ENCODE data around the gene ANXA7.

Gene ANXA7

GRCh38 chr10:73359492-73359891, 54.4 kb downstream of the ANXA7 start:
- H3K27ac ChIP-seq = no peak overlapping the region
- TF ChIP-seq ZFX (IDR thresholded peaks at IDR 0.05) = no peak
- TF ChIP-seq, protein P1, sequence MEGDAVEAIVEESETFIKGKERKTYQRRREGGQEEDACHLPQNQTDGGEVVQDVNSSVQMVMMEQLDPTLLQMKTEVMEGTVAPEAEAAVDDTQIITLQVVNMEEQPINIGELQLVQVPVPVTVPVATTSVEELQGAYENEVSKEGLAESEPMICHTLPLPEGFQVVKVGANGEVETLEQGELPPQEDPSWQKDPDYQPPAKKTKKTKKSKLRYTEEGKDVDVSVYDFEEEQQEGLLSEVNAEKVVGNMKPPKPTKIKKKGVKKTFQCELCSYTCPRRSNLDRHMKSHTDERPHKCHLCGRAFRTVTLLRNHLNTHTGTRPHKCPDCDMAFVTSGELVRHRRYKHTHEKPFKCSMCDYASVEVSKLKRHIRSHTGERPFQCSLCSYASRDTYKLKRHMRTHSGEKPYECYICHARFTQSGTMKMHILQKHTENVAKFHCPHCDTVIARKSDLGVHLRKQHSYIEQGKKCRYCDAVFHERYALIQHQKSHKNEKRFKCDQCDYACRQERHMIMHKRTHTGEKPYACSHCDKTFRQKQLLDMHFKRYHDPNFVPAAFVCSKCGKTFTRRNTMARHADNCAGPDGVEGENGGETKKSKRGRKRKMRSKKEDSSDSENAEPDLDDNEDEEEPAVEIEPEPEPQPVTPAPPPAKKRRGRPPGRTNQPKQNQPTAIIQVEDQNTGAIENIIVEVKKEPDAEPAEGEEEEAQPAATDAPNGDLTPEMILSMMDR (conservative IDR thresholded peaks at IDR 0.05) = no peak

- TF ChIP-seq, protein P1 (conservative IDR thresholded peaks at IDR 0.05) = no peak
- no peak for TF ChIP-seq ZFX (IDR thresholded peaks at IDR 0.05)
- peak within 1 kb of the TSS; percentile 60 for H3K27ac ChIP-seq
Measured at GRCh38 chr10:73358331-73359279, 55.3 kb downstream of the ANXA7 start, which contains the start of gene CFAP70. TSS of gene CFAP70 (minus strand) at chr10:73358864. CDS start at chr10:73354796, 4,068 bp downstream.

DNA sequence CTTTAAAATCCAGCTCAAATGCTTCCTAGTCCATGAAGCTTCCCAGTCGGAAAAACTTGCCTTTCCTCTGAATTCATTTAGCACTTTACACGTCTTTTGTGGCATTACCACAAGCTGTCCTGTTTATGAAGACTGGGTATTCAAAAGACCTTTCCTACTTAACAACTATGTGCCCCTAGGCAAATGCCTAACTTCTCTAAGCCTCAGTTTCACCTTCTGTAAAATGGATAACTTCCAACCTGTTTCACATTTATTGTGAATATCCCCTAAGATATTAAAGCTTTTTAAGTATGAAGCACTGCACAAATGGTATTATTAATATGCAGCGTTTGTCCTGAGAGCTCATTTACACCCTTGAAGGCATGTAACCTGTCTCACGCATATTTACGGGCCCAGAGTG, 56.0 kb downstream of the ANXA7 start:
- peak overlapping the region; percentile 60 for H3K27ac ChIP-seq
- TF ChIP-seq, protein P1 (conservative IDR thresholded peaks at IDR 0.05) = no peak
- no peak for TF ChIP-seq ZFX (IDR thresholded peaks at IDR 0.05)

GRCh38 chr10:73357166-73357565, 56.7 kb downstream of the ANXA7 start:
- TF ChIP-seq, protein P1 (conservative IDR thresholded peaks at IDR 0.05) = no peak
- TF ChIP-seq ZFX (IDR thresholded peaks at IDR 0.05) = no peak
- no peak overlapping the region for H3K27ac ChIP-seq

- TF ChIP-seq ZFX (IDR thresholded peaks at IDR 0.05) = no peak
- TF ChIP-seq, protein P1 (conservative IDR thresholded peaks at IDR 0.05) = no peak
- no peak overlapping the region for H3K27ac ChIP-seq
Measured at GRCh38 chr10:73344269-73344668, 69.6 kb downstream of the ANXA7 start.

DNA sequence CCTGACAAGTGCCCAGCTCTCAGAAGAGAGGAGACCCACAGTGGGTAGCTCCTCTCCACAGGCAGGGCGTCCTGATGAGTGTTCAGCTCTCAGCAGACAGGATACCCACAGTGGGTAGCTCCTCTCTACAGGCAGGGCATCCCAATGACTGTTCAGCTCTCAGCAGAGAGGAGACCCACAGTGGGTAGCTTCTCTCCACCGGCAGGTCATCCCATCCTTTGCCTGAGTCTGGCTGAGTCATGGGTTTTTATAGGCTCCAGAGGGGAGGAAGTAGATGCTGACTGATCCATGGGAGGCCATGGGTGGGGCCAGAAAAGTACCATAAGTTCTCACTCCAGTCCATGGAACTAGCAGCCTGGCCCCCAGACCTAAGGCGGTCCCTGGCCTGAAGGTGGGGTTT, 73.7 kb downstream of the ANXA7 start:
- no peak overlapping the region for H3K27ac ChIP-seq
- TF ChIP-seq ZFX (IDR thresholded peaks at IDR 0.05) = no peak
- TF ChIP-seq, protein P1 (conservative IDR thresholded peaks at IDR 0.05) = no peak

GRCh38 chr10:73339436-73339835, 74.4 kb downstream of the ANXA7 start:
- TF ChIP-seq, protein P1 (conservative IDR thresholded peaks at IDR 0.05) = no peak
- no peak for TF ChIP-seq ZFX (IDR thresholded peaks at IDR 0.05)
- no peak overlapping the region for H3K27ac ChIP-seq

Data from C4-2B (cell line).